Liver (tissue), 9 donors: ENCODE data around the gene SAPCD2. TPM values are rescaled to one million over a fixed set of nuclear protein-coding genes. Genes with fewer than 3 reads are reported as not detected.

ENCODE experiments used
- DNase-seq: peaks from one replicate; pipeline ENCODE4 v3.0.0-alpha.2; 2017; ENCODE audit warnings: low spot score
- H3K27ac ChIP-seq, 2 donors: one replicate each; pipeline ENCODE4 v1.7.0; 2013; ENCODE audit warnings: inconsistent platforms in 2 of 2, low read length in 2 of 2, control low read depth in 1 of 2, low read depth in 1 of 2, mild to moderate bottlenecking in 1 of 2
- H3K27me3 ChIP-seq, 4 donors: one replicate each; pipeline versions ENCODE4 v1.6.1 to v1.7.0; 2013; ENCODE audit warnings: low read length in 3 of 4, inconsistent platforms in 1 of 4, mild to moderate bottlenecking in 1 of 4, moderate library complexity in 1 of 4; ENCODE audit not compliant: control insufficient read depth in 4 of 4, insufficient read depth in 4 of 4
- H3K36me3 ChIP-seq, 4 donors: one replicate each; pipeline versions ENCODE4 v1.6.1 to v1.7.0; 2013; ENCODE audit warnings: low read length in 3 of 4, mild to moderate bottlenecking in 3 of 4, low read depth in 1 of 4, moderate library complexity in 1 of 4; ENCODE audit not compliant: control insufficient read depth in 4 of 4, insufficient read depth in 3 of 4
- H3K4me1 ChIP-seq, 4 donors: one replicate each; pipeline versions ENCODE4 v1.6.1 to v1.7.0; 2013; ENCODE audit warnings: low read length in 3 of 4, mild to moderate bottlenecking in 3 of 4, moderate library complexity in 1 of 4; ENCODE audit not compliant: control insufficient read depth in 4 of 4, insufficient read depth in 4 of 4
- H3K4me3 ChIP-seq, 3 donors: one replicate each; pipeline versions ENCODE4 v1.6.1 to v1.7.0; 2013; ENCODE audit warnings: low read length in 3 of 3, control low read depth in 1 of 3, low read depth in 1 of 3, mild to moderate bottlenecking in 1 of 3
- H3K9ac ChIP-seq, 2 donors: one replicate each; pipeline ENCODE4 v1.7.0; 2013; ENCODE audit warnings: low read length in 2 of 2, mild to moderate bottlenecking in 2 of 2, moderate library complexity in 2 of 2, control low read depth in 1 of 2, low read depth in 1 of 2
- H3K9me3 ChIP-seq, 4 donors: one replicate each; pipeline versions ENCODE4 v1.6.1 to v1.7.0; 2013; ENCODE audit warnings: low read length in 3 of 4; ENCODE audit not compliant: control insufficient read depth in 4 of 4
- ATF3 ChIP-seq: IDR thresholded peaks from 2 replicates; pipeline ENCODE4 v1.6.1; 2016; ENCODE audit warnings: antibody characterized with exemption
- EGR1 ChIP-seq, 2 donors: IDR thresholded peaks; 2 replicates each; pipeline ENCODE4 v1.6.1; 2016 to 2018; ENCODE audit warnings: antibody characterized with exemption in 2 of 2, low read depth in 2 of 2
- FOXA1 ChIP-seq: IDR thresholded peaks from 2 replicates; pipeline ENCODE4 v1.6.1; 2016; ENCODE audit warnings: antibody characterized with exemption
- FOXA2 ChIP-seq: IDR thresholded peaks from 2 replicates; pipeline ENCODE4 v1.6.1; 2016; ENCODE audit warnings: antibody characterized with exemption
- GABPA ChIP-seq, 2 donors: IDR thresholded peaks in 1 of 2; conservative IDR thresholded peaks in 1 of 2; 2 replicates each; pipeline ENCODE4 v1.6.1; 2016; ENCODE audit warnings: antibody characterized with exemption in 2 of 2, mild to moderate bottlenecking in 1 of 2, moderate library complexity in 1 of 2
- HNF4A ChIP-seq, 2 donors: conservative IDR thresholded peaks; 2 replicates each; pipeline ENCODE4 v1.6.1; 2016; ENCODE audit warnings: antibody characterized with exemption in 2 of 2, mild to moderate bottlenecking in 2 of 2
- HNF4G ChIP-seq: IDR thresholded peaks from 2 replicates; pipeline ENCODE4 v1.6.1; 2016; ENCODE audit warnings: antibody characterized with exemption
- JUND ChIP-seq, 2 donors: IDR thresholded peaks; 2 replicates each; pipeline ENCODE4 v1.6.1; 2016; ENCODE audit warnings: antibody characterized with exemption in 2 of 2
- MAX ChIP-seq: IDR thresholded peaks from 2 replicates; pipeline ENCODE4 v1.6.1; 2016; ENCODE audit warnings: antibody characterized with exemption
- NR2F2 ChIP-seq: IDR thresholded peaks from 2 replicates; pipeline ENCODE4 v1.6.1; 2016; ENCODE audit warnings: antibody characterized with exemption
- RAD21 ChIP-seq, 2 donors: IDR thresholded peaks; 2 replicates each; pipeline ENCODE4 v1.6.1; 2016; ENCODE audit warnings: antibody characterized with exemption in 2 of 2, mild to moderate bottlenecking in 2 of 2
- REST ChIP-seq: IDR thresholded peaks from 2 replicates; pipeline ENCODE4 v1.6.1; 2016; ENCODE audit warnings: antibody characterized with exemption, mild to moderate bottlenecking
- RXRA ChIP-seq, 2 donors: IDR thresholded peaks; 2 replicates each; pipeline ENCODE4 v1.6.1; 2017 to 2018; ENCODE audit warnings: antibody characterized with exemption in 2 of 2, mild to moderate bottlenecking in 1 of 2
- SP1 ChIP-seq: IDR thresholded peaks from 2 replicates; pipeline ENCODE4 v1.6.1; 2018; ENCODE audit warnings: antibody characterized with exemption, mild to moderate bottlenecking
- TAF1 ChIP-seq: conservative IDR thresholded peaks from 2 replicates; pipeline ENCODE4 v1.6.1; 2016; ENCODE audit warnings: antibody characterized with exemption, mild to moderate bottlenecking
- YY1 ChIP-seq: IDR thresholded peaks from 2 replicates; pipeline ENCODE4 v1.6.1; 2016; ENCODE audit warnings: antibody characterized with exemption, mild to moderate bottlenecking
- WGBS: extraction: QIAGEN DNeasy Blood & Tissue Kit; methylation state at CpG from one replicate; pipeline ENCODE4 v1.1.7; 2013; 5-methylcytosine and 5-hydroxymethylcytosine counted together
- polyA plus RNA-seq, 2 donors: library from polyadenylated mRNA; stranded (reverse) in 1 of 2; unstranded in 1 of 2; fragments of 200-250 nt in 1 of 2; fragments of >200 nt in 1 of 2; fragmentation: Nextera tagmentation in 1 of 2; extraction: Ambion mirVana in 1 of 2; gene quantifications; one replicate each; pipeline versions ENCODE4 v1.2.1 to v1.2.3, GENCODE V29; 2013 to 2015
- total RNA-seq, 2 donors: library from RNA; depleted of rRNA; stranded (reverse); fragments of >200 nt; gene quantifications; one replicate each; pipeline ENCODE4 v1.2.3, GENCODE V29; 2014
- TF ChIP-seq, protein P1 (sequence below): IDR thresholded peaks from 2 replicates; pipeline ENCODE4 v1.6.1; 2016; ENCODE audit warnings: antibody characterized with exemption
- TF ChIP-seq, protein P2 (sequence below): fragments of 150-350 bp; IDR thresholded peaks from 2 replicates; pipeline ENCODE4 v1.5.1; 2017; ENCODE audit warnings: improper control_type of control experiment, low read depth, low read length; ENCODE audit not compliant: missing input control
- donor health status: healthy.
- donor health status: healthy.
- donor health status: healthy.
- donor health status: healthy.
- donor health status: healthy.

The SAPCD2 gene
- total and polyA plus RNA-seq, 4 donors, result 0.06 to 1.8 (median 0.23) TPM

DNA sequence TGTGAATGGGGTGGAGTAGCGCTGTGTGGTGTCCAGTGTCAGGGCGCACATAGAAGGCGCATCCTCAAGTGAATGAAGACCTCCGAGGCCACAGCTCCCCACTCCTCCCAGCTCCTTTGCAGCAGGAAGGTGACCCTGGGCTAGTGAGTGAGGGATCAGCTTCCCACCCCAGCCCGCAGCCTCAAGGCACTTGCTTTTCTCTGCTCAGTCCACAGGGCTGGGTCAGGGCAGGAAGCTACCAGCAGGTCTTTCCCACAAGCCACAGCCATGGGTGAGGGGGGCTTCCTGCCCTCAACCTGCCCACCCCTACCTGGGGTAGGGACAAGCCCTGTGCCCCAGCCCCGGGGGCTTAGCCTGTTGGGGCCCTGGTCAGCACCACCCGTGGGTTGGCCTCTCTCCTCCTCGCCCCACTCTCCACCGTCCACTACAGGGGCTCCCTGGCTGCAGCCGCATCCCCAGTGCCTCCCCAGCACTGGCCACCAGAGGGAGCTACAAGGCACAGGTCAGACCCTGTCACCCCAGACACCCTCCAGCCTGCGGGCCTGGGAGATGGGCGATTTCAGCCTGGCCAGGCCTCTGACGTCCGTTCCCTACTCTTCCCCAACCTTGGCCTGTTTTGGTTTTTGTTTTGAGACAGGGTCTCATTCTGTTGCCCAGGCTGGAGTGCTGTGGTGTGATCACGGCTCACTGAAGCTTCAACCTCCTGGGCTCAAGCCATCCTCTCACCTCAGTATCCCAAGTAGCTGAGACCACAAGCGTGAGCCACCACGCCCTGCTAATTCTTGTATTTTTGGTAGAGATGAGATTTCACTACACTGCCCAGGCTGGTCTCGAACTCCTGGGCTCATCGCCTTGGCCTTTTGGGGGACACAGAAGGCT is 41.1 kb downstream of the SAPCD2 start:
- Histone ChIP-seq H3K36me3 (no peaks in the 10 kb centered on the region), H3K4me1 (peaks cover 28 to 51% (median 35%) of the 10 kb centered on the region in 4 donors), H3K9me3 (no peaks in the 10 kb centered on the region), H3K27ac (peak overlapping the region; percentile 25 to 53), H3K27me3 (no peaks in the 10 kb centered on the region), H3K4me3 (peak overlapping the region in 1 of 3 donors; percentile 72), H3K9ac (no peak overlapping the region)
- 31% methylated on average over 19 of the region's 19 CpGs for WGBS
- no peak for TF ChIP-seq REST
- TF ChIP-seq NR2F2, result peak; percentile 60
- TF ChIP-seq GABPA (IDR thresholded peaks at IDR 0.05 in 1 of 2, conservative IDR thresholded peaks at IDR 0.05 in 1 of 2), result no peak
- TF ChIP-seq FOXA2, result no peak
- TF ChIP-seq MAX, result no peak
- TF ChIP-seq, protein P1, sequence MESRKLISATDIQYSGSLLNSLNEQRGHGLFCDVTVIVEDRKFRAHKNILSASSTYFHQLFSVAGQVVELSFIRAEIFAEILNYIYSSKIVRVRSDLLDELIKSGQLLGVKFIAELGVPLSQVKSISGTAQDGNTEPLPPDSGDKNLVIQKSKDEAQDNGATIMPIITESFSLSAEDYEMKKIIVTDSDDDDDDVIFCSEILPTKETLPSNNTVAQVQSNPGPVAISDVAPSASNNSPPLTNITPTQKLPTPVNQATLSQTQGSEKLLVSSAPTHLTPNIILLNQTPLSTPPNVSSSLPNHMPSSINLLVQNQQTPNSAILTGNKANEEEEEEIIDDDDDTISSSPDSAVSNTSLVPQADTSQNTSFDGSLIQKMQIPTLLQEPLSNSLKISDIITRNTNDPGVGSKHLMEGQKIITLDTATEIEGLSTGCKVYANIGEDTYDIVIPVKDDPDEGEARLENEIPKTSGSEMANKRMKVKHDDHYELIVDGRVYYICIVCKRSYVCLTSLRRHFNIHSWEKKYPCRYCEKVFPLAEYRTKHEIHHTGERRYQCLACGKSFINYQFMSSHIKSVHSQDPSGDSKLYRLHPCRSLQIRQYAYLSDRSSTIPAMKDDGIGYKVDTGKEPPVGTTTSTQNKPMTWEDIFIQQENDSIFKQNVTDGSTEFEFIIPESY, result no peak
- peak; percentile 41 to 77 for TF ChIP-seq RAD21 (IDR thresholded peaks at IDR 0.05)
- peak; percentile 9 for TF ChIP-seq SP1
- no peak for TF ChIP-seq HNF4G
- TF ChIP-seq EGR1 (IDR thresholded peaks at IDR 0.05; ENCODE audit: low read depth in 2 of 2), result no peak
- no peak for TF ChIP-seq YY1
- no peak for TF ChIP-seq FOXA1
- no peak for TF ChIP-seq HNF4A (conservative IDR thresholded peaks at IDR 0.05)
- no peak for TF ChIP-seq ATF3
- TF ChIP-seq, protein P2, sequence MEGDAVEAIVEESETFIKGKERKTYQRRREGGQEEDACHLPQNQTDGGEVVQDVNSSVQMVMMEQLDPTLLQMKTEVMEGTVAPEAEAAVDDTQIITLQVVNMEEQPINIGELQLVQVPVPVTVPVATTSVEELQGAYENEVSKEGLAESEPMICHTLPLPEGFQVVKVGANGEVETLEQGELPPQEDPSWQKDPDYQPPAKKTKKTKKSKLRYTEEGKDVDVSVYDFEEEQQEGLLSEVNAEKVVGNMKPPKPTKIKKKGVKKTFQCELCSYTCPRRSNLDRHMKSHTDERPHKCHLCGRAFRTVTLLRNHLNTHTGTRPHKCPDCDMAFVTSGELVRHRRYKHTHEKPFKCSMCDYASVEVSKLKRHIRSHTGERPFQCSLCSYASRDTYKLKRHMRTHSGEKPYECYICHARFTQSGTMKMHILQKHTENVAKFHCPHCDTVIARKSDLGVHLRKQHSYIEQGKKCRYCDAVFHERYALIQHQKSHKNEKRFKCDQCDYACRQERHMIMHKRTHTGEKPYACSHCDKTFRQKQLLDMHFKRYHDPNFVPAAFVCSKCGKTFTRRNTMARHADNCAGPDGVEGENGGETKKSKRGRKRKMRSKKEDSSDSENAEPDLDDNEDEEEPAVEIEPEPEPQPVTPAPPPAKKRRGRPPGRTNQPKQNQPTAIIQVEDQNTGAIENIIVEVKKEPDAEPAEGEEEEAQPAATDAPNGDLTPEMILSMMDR, result peak; percentile 80
- no peak for TF ChIP-seq TAF1
- no peak for TF ChIP-seq JUND (IDR thresholded peaks at IDR 0.05)
- no peak for TF ChIP-seq RXRA (IDR thresholded peaks at IDR 0.05)
- DNase-seq, result peak; percentile 88
